ENCODE results near the gene FXYD3. TPM values are rescaled to one million over a fixed set of nuclear protein-coding genes. Genes with fewer than 3 reads are reported as not detected.

FXYD3 gene, protein sequence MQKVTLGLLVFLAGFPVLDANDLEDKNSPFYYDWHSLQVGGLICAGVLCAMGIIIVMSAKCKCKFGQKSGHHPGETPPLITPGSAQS
- total RNA-seq = not detected

DNA sequence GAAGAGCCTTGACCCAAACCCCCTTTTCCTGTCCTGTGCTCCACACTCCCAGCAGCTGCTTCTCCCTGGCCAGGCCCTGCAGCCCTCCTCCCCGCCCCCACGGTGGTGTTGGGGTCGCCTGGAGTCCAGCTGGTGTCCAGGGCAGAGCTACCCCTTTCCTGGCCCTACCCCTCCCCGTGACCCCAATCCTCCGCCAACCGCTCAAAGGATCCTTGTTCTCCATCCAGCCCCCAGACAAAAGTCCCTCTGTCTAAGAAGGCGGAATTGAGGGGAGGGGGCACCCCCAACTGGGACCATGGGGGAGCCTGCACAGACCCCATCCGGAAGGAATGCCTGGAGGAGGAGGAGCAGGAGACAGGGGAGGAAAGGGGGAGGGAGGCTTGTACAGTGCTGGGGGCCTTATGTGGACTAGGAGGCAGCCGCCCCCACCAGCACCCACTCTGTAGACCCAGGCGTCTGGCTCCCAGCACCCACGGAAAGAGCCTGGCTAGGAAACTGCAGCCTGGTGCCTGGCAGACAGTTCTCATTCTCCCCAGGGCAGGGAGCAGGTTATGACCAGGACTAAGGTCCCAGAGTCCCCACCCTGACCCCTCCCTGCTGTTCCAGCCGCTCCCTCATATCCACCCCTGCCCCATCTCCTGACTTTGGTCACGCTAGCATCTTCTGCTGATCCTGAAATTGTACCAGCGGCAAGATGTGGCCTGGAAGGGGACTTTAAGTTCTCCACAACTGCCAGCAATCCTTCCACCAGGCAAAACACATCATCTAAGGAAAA, at the start of gene FXYD3:
FXYD3 (plus strand) TSS at position 647 of the 775 bp plus-strand sequence. CDS start 3,554 bp downstream, outside the sequence.
- DNase-seq (ENCODE audit: low spot score in 2 of 2) (no peak), ATAC-seq (no peak)
- Mint-ChIP-seq H3K36me3 (no peaks in the 10 kb centered on the region), H3K9me3 (no peaks in the 10 kb centered on the region), H3K27ac (peak within 1 kb of the TSS; percentile 50 to 63)

- ATAC-seq (no peak), DNase-seq (ENCODE audit: low spot score in 2 of 2) (no peak)
- no peaks in the 10 kb centered on the region for H3K36me3 Mint-ChIP-seq
- peak overlapping the region; percentile 59 to 61 for H3K27ac Mint-ChIP-seq
- no peaks in the 10 kb centered on the region for H3K9me3 Mint-ChIP-seq
Measured at GRCh38 chr19:35066121-35066520, 49.5 kb upstream of the FXYD3 start.

DNA sequence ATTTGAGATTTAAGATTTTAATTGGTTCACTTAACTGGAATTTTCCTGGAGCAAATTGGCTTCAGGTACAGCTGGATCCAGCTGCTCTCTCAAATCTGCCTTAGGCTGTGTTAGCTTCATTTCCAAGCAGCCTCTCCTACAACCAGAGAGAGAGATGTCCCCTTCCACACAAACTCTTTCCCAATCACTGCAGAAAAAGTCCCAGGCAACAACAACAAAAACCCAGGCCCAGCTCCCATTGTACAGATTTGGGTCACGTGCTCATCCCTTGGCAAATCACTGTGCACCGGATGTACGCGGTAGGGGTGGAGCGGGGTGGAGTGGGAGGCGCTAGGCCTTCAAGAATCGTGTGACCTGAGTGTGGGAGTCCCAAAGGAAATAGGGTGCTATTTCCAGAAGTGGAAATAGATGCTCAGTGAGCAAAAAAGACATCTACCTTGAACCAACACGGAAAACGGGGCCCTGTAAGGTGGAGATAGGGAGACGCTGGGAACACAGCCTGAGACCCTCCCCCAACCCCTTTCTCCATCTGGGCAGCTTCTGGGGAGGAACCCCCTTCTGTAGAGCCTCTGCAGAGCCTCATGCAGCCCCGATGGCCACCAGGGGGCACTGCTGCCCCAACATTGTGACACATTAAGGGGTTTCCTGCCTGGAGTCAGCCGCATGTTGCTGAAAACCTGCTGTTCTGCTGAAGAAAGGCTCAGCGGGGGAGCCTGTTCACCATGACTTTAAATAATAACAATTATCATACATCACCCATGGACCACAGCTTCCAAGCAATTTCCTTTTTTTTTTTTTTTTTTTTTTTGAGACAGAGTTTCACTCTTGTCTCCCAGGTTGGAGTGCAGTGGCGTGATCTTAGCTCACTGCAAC, 48.7 kb upstream of the FXYD3 start:
- Mint-ChIP-seq H3K36me3 (no peaks in the 10 kb centered on the region), H3K9me3 (no peaks in the 10 kb centered on the region), H3K27ac (peak overlapping the region; percentile 59 to 61)
- DNase-seq (ENCODE audit: low spot score in 2 of 2) (peak; percentile 87 to 97), ATAC-seq (peak; percentile 88 to 96)

DNA sequence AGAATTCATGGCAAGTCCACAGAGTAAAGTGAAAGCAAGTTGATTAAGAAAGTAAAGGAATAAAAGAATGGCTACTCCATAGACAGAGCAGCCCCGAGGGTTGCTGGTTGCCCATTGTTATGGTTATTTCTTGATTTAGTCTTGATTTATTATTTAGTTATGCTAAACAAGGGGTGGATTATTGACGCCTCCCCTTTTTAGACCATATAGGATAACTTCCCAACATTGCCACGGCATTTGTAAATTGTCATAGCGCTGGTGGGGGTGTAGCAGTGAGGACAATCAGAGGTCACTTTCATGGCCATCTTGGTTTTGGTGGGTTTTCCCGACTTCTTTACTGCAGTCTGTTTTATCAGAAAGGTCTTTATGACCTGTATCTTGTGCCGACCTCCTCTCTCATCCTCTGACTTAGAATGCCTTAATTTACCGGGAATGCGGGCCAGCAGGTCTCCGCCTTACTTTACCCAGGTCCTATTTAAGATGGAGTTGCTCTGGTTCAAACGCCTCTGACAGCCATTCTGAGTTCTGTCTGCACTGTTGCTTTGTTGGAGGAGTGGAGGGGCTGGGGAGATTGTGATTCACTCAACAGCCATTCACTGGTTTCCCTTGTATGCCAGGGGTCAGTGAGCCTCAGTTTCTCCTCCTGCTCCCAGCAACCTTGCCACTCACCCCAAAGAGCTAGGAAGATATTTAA, 46.5 kb upstream of the FXYD3 start:
- no peak overlapping the region for H3K27ac Mint-ChIP-seq
- DNase-seq (ENCODE audit: low spot score in 2 of 2) = no peak
- H3K9me3 Mint-ChIP-seq = no peaks in the 10 kb centered on the region
- no peaks in the 10 kb centered on the region for H3K36me3 Mint-ChIP-seq
- ATAC-seq = no peak

DNA sequence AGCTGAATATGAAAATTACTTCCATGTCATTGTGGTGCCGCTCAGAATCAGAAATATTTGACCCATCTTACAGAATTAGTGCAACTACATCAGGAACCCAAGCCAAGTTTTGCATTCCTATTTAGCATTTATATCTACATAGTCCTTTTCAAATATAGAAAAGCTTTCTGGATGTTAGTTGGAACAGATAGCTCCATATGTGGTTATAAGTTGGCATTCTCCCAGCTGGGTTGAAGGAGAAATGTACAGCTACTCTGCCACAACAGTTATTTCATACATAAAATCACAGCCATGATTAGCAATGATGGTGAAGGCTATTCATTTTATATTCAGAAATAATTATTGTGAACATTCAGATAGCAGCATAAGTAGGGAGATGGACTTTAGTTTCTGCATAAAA, 45.9 kb upstream of the FXYD3 start:
- Mint-ChIP-seq H3K9me3 (no peaks in the 10 kb centered on the region), H3K36me3 (no peaks in the 10 kb centered on the region), H3K27ac (no peak overlapping the region)
- no peak for DNase-seq (ENCODE audit: low spot score in 2 of 2)
- no peak for ATAC-seq

GRCh38 chr19:35070471-35070870, 45.2 kb upstream of the FXYD3 start:
- ATAC-seq = no peak
- no peak overlapping the region for H3K27ac Mint-ChIP-seq
- H3K9me3 Mint-ChIP-seq = no peaks in the 10 kb centered on the region
- no peak for DNase-seq (ENCODE audit: low spot score in 2 of 2)
- no peaks in the 10 kb centered on the region for H3K36me3 Mint-ChIP-seq

GRCh38 chr19:35073516-35073915, 42.1 kb upstream of the FXYD3 start:
- no peak for DNase-seq (ENCODE audit: low spot score in 2 of 2)
- no peaks in the 10 kb centered on the region for H3K9me3 Mint-ChIP-seq
- no peaks in the 10 kb centered on the region for H3K36me3 Mint-ChIP-seq
- H3K27ac Mint-ChIP-seq = no peak overlapping the region
- no peak for ATAC-seq

- H3K36me3 Mint-ChIP-seq = no peaks in the 10 kb centered on the region
- H3K9me3 Mint-ChIP-seq = no peaks in the 10 kb centered on the region
- no peak for ATAC-seq
- peak overlapping the region in 1 of 2 donors; percentile 44 for H3K27ac Mint-ChIP-seq
- DNase-seq (ENCODE audit: low spot score in 2 of 2) = no peak
Measured at GRCh38 chr19:35073941-35074340, 41.7 kb upstream of the FXYD3 start.

GRCh38 chr19:35074426-35075201, 41.0 kb upstream of the FXYD3 start:
- Mint-ChIP-seq H3K27ac (no peak overlapping the region), H3K36me3 (no peaks in the 10 kb centered on the region), H3K9me3 (no peaks in the 10 kb centered on the region)
- ATAC-seq (no peak), DNase-seq (ENCODE audit: low spot score in 2 of 2) (no peak)

DNA sequence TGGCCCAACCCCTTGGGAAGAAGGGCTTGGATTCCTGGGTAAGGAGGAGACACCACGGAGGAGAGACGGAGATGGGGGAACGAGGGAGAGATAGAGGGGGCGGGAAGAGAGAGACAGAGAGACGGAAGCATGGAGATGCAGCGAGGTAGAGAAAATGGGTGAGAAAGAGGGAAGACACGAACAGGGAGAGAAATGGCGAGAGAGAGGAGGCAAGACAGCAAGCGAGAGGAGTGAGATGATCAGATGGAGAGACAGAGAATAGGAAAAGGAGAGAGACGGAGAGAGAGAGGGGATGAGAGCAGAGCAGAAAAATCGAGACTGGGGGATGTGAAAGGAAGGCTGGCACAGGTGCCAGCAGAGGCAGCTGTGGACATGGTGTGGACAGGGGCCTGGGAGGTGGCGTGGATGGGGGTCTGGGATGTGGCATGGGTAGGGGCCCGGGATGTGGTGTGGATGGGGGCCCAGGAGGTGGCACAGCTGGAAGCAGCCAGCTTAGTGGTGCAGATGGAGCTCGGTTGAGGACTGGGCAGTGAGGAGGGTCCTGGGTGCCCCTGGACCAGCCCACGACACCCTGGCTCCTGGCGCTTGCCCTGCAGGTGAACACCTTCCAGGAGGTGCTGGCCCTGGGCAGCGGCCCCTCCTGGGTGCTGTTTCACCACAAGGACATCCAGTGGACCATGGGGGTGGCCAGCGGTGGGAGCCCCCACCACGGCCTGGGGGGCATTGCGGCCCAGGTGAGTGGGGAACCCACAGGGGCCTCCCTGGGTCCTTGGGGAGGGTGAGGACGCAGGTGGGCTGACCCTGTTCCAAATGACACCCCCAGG, 40.2 kb upstream of the FXYD3 start:
- no peak overlapping the region for H3K27ac Mint-ChIP-seq
- H3K9me3 Mint-ChIP-seq = no peaks in the 10 kb centered on the region
- no peak for ATAC-seq
- DNase-seq (ENCODE audit: low spot score in 2 of 2) = no peak
- no peaks in the 10 kb centered on the region for H3K36me3 Mint-ChIP-seq

DNA sequence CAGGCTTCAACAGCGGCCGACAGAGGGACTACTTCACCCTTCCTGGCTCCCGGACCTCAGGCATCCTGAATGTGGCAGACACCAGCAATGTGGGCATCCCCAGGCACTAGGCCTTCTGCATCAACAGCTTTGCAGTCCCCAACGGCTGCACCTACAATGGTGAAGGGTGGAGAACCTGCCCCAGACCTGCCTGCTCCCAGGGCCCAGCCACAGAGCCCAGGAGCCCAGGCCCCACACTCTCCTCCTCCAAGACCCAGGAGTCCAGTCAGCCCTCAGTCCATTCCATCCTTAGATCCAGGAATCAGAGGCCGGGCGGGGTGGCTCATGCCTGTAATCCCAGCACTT, 39.6 kb upstream of the FXYD3 start:
- Mint-ChIP-seq H3K9me3 (no peaks in the 10 kb centered on the region), H3K36me3 (no peaks in the 10 kb centered on the region), H3K27ac (no peak overlapping the region)
- DNase-seq (ENCODE audit: low spot score in 2 of 2) = no peak
- ATAC-seq = no peak

- no peaks in the 10 kb centered on the region for H3K36me3 Mint-ChIP-seq
- DNase-seq (ENCODE audit: low spot score in 2 of 2) (no peak), ATAC-seq (no peak)
- H3K9me3 Mint-ChIP-seq = no peaks in the 10 kb centered on the region
- peak overlapping the region in 1 of 2 donors; percentile 27 for H3K27ac Mint-ChIP-seq
Measured at GRCh38 chr19:35076657-35077056, 39.0 kb upstream of the FXYD3 start.

- DNase-seq (ENCODE audit: low spot score in 2 of 2) = no peak
- no peak for ATAC-seq
- no peaks in the 10 kb centered on the region for H3K9me3 Mint-ChIP-seq
- H3K27ac Mint-ChIP-seq = no peak overlapping the region
- H3K36me3 Mint-ChIP-seq = no peaks in the 10 kb centered on the region
Measured at GRCh38 chr19:35077411-35078223, 38.0 kb upstream of the FXYD3 start.

GRCh38 chr19:35079826-35080225, 35.8 kb upstream of the FXYD3 start:
- ATAC-seq (no peak), DNase-seq (ENCODE audit: low spot score in 2 of 2) (no peak)
- H3K27ac Mint-ChIP-seq = no peak overlapping the region
- no peaks in the 10 kb centered on the region for H3K9me3 Mint-ChIP-seq
- H3K36me3 Mint-ChIP-seq = no peaks in the 10 kb centered on the region

DNA sequence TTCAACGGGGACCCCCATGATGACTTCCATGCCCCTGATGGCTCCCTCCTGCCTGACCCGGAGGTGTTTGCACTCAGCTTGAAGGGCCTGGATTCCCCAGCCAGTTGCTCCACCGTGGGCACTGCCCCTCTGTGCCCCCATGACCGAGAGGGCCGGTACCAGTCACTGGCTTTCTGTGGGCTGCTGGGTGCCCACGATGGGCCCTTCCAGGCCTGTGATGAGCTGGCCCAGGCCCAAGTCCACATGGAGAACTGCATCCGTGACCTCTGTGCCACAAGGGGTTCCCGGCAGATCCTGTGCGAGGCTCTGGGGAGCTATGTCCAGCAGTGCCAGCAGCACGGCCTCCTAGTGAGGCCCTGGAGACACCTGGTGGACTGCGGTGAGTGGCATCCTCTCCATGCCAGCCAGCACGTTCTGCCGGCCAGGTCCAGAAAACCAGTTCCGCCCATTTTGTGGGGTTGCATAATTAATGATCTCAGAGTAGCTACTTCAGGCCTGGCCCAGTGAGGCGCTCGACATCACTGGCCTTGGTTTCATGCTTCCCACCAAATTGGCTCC, 34.9 kb upstream of the FXYD3 start:
- Mint-ChIP-seq H3K36me3 (no peaks in the 10 kb centered on the region), H3K9me3 (no peaks in the 10 kb centered on the region), H3K27ac (no peak overlapping the region)
- ATAC-seq = no peak
- no peak for DNase-seq (ENCODE audit: low spot score in 2 of 2)
